Activated T-cell treated with anti-CD3 and anti-CD28 coated beads for 4 hours (primary cell): ENCODE results near the gene CYS1.
"Not testable (repeated sequence)": the region's sequence is repeated elsewhere in the genome, so short reads cannot be mapped to it uniquely, and the experiment has no call there.

Source experiments
- DNase-seq: peaks from one replicate; pipeline ENCODE4 v3.0.0-alpha.2; 2020

Gene CYS1

DNA sequence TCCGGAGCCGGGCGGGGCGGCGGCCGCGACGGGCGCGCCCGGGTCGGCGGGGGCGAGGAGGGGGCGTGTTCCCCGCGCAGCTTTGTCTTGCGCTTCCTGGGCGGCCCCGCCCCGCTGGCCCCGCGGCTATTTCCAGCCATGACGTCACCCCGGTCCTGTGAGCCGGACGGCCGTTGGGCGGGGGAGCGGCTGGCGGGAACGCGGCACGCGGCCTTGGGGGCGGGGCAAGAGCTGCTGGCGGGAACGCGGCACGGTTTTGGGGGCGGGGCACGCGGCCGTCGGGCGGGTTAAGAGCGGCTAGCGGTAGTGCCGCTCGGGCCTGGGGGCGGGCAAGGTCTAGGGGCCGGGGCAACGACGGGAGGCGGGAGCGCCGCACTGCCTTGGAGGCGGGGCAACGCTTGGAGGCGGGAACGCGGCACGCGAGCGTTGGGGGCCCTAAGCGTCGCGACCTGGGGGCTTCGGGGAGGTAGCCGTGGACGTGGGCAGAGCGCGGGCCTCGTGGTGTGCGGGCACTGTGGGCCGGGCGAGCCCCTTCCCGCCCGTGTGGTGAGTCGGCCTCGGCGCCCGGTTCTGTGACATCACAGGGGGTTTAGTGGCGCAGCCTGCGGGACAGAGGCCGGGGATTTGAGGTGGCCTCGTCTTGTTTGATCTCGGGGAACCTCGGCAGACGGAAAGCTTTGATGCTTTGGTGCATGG, 36.2 kb downstream of the CYS1 start:
- DNase-seq = peak; percentile 95

DNA sequence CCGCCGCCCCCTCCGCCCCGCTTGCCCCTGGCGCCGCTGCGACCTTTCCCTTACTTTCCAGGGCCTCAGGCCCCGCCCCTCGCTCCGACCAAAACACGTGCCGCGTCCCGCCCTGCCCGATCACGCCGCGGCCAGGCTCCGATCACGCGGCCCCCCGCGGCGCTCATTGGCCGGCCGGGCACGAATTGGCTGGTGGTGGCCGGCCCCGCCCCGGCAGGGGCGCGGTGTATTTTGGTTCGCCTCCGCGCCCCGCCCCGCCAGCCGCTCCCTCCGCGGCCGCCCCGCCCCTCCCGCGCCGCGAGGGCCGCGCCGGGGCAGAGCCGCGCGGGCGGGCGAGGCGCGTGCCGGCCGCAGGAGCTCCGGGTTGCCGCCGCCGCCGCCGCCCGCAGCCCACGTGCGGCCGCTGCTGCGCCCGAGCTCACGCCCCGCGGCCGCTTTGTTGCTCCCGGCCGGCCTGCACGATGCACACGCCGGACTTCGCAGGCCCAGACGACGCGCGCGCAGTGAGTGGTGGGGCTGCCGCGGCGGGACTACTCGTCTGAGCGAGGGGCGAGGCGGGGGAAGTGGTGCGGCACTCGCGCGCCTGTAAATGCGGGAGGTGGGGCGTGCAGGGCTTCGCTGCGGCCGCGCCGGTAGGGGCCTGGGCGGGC, 36.8 kb downstream of the CYS1 start, which contains the start of gene KLF11:
TSS of gene KLF11 (plus strand) at position 295 of the 650 bp plus-strand sequence. CDS start at position 462, 167 bp downstream.
- peak; percentile 77 for DNase-seq

GRCh38 chr2:10042301-10043161, 37.7 kb downstream of the CYS1 start:
- DNase-seq = no peak

- no peak for DNase-seq
Measured at GRCh38 chr2:10041711-10042110, 38.5 kb downstream of the CYS1 start.

DNA sequence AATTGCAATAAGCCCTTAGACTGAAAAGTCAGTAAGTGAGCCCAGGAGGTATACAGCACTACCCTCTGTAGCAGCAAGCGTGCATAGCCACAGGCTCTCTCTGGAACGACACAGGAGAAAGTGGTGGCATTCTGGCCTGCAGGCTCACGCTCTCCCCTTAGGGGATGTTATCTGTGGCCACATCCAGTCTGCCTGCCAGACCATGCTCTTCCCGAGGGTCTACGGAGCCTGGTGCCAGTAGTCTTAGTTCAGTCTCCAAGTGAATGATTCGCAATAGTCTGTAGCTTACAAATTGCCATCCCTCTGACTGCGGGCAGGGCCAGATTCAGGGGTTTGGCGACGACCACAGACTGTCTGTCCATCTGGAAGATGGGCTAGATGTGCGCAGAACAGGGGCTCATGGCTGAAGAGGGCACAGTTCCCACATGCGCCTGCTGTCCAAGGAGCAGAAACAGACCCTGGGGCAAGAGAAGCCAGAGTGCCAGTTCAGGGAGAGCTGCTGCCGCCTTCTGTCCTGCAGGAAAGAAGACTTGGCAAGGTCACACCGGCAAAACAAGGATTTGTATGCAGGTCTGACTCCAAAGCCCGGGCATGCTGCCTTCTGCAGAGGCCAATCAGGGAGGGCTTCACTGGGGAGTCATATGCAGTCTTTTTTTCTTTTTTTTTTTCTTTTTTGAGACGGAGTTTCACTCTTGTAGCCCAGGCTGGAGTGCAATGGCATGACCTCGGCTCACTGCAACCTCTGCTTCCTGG, 40.4 kb downstream of the CYS1 start:
- no peak for DNase-seq

DNA sequence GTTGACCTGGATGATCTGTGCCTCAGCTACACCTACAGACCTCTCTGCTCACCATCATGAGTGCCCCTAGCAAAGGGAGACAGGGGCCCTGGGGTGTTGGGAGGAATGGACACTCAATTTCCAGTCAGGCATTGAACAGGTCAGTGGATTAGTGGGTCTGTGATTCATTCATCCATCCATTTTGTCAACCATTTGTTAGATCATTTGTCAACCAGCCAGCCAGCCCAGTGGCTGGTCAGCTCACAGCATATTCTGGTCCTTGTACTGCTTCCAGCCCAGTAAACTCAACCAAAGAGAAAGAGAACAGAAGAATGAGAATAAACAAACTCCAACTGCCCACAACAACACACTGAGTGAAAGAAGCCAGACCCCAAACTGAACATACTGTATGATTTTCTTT, 41.5 kb downstream of the CYS1 start:
- DNase-seq = no peak

DNA sequence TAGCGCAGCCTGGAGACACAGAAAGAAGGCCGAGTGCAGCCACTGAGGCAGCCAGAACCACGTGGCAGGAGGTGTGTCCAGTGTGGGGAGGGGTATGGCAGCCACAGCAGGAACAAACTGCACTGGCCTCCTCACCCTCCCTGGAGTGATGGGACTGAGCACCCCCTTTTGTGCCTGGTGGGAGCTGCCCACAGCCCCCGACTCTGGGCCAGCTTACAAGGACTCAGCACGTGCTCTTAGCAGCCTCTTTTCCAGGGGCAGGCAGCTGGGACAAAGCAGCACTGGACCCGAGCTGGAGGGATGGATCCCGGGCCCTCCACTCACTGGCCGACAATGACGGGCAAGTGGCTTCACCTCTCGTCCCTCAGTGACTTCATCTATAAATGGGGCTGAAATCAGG, 42.1 kb downstream of the CYS1 start:
- no peak for DNase-seq

DNA sequence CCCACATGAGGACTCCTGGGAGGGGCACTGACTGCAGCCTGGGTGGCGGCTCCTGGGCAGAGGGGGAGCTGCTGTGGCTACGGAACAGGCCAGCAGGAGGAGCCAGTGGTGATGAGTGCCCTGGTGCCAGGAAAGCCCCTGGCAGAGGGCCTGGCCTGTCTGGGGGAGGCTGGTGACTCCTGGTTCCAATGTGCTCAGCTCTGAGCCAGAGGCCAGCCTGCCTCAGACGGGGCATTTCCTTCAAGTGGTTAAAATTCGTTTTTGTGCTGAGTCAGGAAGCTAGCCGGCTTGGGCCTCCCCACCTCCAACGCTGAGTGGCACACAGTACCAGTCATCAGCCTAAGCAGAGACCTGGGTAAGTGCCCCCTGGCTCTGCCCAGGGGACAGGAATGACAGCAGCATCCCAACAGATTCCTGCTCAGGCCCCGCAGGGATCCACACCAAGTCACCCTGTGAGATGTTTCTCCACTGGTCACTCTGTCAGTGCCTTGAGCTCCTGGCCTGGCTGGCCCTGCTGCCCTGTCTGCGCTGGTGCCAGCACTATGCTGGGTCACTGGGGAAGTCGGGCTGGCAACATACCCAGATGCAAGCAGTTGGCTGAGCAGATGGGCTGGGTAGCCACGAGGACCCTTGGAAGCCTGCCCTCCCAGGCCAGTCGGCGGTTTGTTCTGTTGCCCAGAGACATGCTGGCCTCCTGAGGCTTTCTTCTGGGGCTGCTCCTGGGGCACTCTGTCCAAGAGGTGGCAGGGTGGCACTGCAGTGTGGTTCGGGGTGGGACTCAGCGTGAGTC, 43.9 kb downstream of the CYS1 start:
- DNase-seq = no peak

- DNase-seq = no peak
Measured at GRCh38 chr2:10035633-10036032, 44.6 kb downstream of the CYS1 start.

- no peak for DNase-seq
Measured at GRCh38 chr2:10035053-10035422, 45.2 kb downstream of the CYS1 start.

DNA sequence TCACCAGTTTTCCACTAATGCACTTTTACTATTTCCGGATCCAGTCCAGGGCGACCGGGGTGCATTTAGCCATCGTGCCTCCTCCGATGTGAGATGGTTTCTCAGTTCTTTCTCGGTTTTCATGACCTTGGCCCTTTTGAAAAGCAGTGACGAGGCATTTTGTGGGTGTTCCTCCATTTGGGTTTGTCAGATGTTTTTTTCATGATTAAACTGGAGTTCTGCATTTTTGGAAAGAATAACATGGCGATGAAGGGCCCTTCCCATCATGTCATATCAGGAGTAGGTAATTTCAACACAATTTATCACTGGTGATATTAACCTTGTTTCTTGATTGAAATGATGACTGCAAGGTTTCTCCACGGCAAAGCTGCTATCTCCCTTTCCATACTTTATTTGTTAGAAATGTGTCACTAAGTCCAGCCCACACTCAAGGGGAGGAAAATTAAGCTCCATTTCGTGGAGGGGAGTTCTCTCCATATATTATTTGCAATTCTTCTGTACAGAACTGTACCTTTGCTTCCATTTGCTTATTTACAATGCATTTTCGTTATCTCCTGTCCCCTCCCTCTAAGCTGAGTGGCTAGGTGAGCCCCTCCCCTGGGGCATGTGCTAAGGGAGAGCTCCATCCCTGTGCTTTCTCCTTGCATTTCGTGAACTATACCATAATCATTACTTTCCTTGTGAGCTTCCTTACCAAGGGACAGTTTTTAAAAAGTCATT, 45.7 kb downstream of the CYS1 start:
- DNase-seq = no peak

DNA sequence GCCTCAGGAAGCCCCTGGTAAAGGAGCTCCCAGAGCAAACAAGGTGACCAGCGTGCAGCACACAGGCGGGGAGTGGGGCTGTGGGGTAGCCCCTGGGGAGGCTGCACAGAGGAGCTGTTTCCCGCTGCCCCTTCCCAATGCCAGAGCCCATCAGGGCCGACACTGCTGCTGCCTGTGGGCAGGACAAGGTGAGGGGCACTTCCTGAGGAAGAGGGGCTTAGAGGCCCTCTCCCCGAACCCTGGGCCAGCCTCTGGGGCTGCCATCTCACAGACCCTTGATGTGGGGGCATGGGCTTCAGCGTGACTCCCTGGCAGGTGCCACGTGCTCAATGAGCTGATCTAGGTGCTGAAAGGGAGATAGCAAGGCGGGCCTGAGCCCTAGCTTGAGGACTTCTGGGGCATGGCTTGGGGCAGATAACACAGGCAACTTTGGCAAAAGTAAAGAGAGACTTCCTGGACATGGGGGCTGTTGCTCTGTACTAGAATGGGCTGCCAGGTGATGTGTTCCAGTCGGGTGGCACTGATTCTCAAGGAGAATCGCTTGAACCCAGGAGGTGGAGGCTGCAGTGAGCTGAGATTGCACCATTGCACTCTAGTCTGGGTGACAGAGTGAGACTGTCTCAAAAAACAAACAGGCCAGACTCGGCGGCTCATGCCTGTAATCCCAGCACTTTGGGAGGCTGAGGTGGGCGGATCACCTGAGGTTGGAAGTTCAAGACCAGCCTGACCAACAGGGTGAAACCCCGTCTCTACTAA, 46.8 kb downstream of the CYS1 start:
- no peak for DNase-seq

DNA sequence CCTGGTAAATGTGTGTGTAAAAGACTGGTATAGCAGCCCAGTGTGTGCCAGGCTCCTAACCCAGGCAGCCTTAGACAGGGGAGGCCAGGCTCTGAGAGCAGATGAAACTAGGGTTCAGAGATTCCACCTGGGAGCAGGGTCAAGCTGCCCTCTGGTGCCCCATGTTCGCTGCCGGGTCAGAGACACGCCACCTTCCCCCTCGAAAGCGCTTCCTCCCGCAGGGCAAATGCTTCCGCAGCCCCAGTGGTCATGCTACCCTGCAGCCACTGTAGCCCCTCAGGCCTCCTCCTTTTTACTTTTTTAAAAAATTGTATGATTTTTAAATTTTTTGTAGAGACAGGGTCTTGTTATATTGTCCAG, 47.5 kb downstream of the CYS1 start:
- no peak for DNase-seq

DNA sequence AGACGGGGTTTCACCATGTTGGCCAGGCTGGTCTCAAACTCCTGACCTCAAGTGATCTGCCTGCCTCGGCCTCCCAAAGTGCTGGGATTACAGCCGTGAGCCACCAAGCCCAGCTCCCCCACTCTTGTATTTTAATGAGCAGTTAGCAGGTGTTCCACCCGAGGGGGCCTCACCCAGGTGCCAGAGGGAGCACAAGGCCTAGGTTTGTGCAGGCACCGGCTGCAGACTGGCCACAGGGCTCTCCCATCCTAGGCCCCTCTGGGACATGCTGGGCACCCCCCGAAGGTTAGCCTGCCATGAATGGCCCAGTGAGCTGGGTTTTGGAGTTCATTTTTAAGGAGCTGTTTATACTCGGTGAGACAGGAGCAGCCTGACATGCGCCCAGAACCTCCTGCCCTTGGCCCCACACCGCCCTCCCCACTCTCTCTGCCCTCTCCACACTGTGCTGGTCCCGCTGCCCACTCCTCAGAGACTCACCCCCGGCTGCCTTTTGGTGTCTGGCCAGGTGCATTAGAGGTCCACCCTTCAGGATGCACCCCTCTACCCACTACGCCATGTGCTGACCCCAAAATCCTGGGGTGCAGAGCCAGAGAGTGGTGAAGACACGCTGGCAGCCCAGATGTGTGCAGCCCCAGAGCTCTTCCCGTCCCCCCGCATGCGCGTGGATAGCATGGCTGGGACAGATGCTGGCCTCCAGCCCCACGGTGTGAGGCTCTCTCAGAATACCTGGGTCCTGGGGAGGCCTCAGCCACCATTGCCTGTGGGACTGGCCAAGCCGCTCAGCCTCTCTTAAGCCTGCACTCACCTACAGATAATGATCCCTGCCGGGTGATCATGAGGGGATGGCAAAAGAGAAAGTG, 48.1 kb downstream of the CYS1 start:
- DNase-seq = no peak

DNA sequence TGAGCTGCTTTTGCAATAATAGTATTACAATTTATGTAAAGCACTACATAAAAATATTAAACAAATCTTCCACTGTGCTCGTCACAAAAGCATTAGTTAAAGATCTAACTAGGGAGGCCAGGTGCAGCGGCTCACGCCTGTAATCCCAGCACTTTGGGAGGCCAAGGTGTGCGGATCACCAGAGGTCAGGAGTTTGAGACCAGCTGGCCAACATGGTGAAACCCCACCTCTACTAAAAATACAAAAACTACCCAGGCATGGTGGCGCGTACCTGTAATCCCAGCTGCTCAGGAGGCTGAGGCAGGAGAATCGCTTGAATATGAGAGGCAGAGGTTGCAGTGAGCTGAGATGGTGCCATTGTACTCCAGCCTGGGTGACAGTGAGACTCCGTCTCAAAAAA, 49.4 kb downstream of the CYS1 start:
- not testable (repeated sequence) for DNase-seq

GRCh38 chr2:10030311-10030736, 49.9 kb downstream of the CYS1 start:
- DNase-seq = no peak

GRCh38 chr2:10029875-10030223, 50.4 kb downstream of the CYS1 start:
- DNase-seq = no peak

GRCh38 chr2:10028988-10029874, 51.0 kb downstream of the CYS1 start:
- peak; percentile 29 for DNase-seq
